Measurements from ENCODE around the gene BTBD9. TPM values are rescaled to one million over a fixed set of nuclear protein-coding genes. Genes with fewer than 3 reads are reported as not detected.

BTBD9 gene
- total RNA-seq, 5 donors from 2014 or later (not counting 1 experiment from before 2014, with no cell fraction given), result 29.3 to 67.7 (median 38.1) TPM

GRCh38 chr6:38173909-38174308, 465.8 kb downstream of the BTBD9 start:
- CTCF ChIA-PET, result no interaction called here
- Histone ChIP-seq H3K4me3 (ENCODE audit: control insufficient read depth in 1 of 2, extremely low read depth in 1 of 2, low read length in 1 of 2) (no peak overlapping the region), H3K4me1 (ENCODE audit: control insufficient read depth in 1 of 2, extremely low read depth in 1 of 2, insufficient read depth in 2 of 2, low read length in 2 of 2) (no peaks in the 10 kb centered on the region), H3K9me3 (no peaks in the 10 kb centered on the region), H3K27me3 (replicated peaks in 1 of 2; ENCODE audit: control insufficient read depth in 2 of 2, extremely low read depth in 1 of 2, insufficient read depth in 2 of 2, low read length in 1 of 2) (no peaks in the 10 kb centered on the region), H3K27ac (ENCODE audit: low read length) (no peak overlapping the region), H3K36me3 (ENCODE audit: control insufficient read depth in 2 of 2, extremely low read depth in 1 of 2, insufficient read depth in 1 of 2, low read length in 1 of 2) (no peaks in the 10 kb centered on the region)
- WGBS (ENCODE audit: insufficient coverage), result 95% methylated on average over 11 of the region's 11 CpGs
- POLR2A ChIA-PET, result no interaction called here
- Mint-ChIP-seq H3K4me1 (peaks cover 8 to 10% (median 8%) of the 10 kb centered on the region in 3 donors), H3K36me3 (peaks cover 32% of the 10 kb centered on the region), H3K9me3 (no peaks in the 10 kb centered on the region), H3K27me3 (no peaks in the 10 kb centered on the region), H3K4me3 (no peak overlapping the region), H3K27ac (no peak overlapping the region)
- DNase-seq, result no peak
- ATAC-seq (replicated peaks in 1 of 4), result no peak

GRCh38 chr6:38172739-38173410, 466.9 kb downstream of the BTBD9 start:
- Mint-ChIP-seq H3K9me3 (no peaks in the 10 kb centered on the region), H3K27me3 (no peaks in the 10 kb centered on the region), H3K27ac (no peak overlapping the region), H3K4me3 (no peak overlapping the region), H3K36me3 (peaks cover 32% of the 10 kb centered on the region), H3K4me1 (peaks cover 5 to 8% (median 6%) of the 10 kb centered on the region in 3 donors)
- DNase-seq (no peak), ATAC-seq (replicated peaks in 1 of 4) (no peak)
- Histone ChIP-seq H3K36me3 (ENCODE audit: control insufficient read depth in 2 of 2, extremely low read depth in 1 of 2, insufficient read depth in 1 of 2, low read length in 1 of 2) (no peaks in the 10 kb centered on the region), H3K4me3 (ENCODE audit: control insufficient read depth in 1 of 2, extremely low read depth in 1 of 2, low read length in 1 of 2) (no peak overlapping the region), H3K27me3 (replicated peaks in 1 of 2; ENCODE audit: control insufficient read depth in 2 of 2, extremely low read depth in 1 of 2, insufficient read depth in 2 of 2, low read length in 1 of 2) (no peaks in the 10 kb centered on the region), H3K9me3 (no peaks in the 10 kb centered on the region), H3K4me1 (ENCODE audit: control insufficient read depth in 1 of 2, extremely low read depth in 1 of 2, insufficient read depth in 2 of 2, low read length in 2 of 2) (no peaks in the 10 kb centered on the region), H3K27ac (ENCODE audit: low read length) (no peak overlapping the region)
- ChIA-PET POLR2A (no interaction called here), CTCF (no interaction called here)
- WGBS (ENCODE audit: insufficient coverage), result 88% methylated on average over 8 of the region's 15 CpGs

DNA sequence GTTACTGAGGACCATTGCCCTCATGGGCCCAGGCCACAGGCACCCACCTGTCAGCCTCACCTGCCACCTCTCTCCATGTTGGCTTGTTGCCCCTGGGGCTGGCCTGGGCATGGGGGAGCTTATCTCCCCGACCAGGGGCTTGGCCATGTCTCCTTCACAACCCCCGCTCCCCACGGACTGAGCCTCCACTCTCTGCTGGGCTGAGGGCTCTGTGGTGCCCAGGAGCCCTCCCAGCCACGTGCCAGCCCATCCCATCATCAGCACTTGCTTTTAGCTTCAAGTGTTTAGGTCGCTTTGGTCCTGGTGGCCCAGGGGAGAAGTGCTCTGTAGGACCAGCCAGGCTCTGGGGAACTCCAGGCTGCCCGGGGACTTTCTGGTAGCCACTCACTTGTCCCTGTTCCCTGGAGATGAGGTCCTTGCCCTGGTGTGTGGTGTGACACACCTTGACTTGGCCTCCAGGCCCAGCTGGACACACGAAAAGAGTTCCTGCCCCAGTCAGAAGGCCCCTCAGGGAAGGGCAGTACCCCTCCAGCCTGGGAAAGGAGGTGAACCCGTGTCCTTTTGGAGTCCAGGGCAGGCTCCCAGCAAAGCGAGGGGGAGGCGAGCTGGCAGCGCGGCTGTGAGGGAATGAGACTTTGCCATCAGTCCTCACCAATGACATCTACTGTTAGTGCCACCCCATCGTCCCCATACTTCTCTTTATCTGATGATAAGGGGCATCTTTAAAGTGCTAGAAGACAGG, 467.6 kb downstream of the BTBD9 start:
- H3K9me3 ChIP-seq, result no peaks in the 10 kb centered on the region
- Mint-ChIP-seq H3K4me3 (no peak overlapping the region), H3K4me1 (peaks cover 5 to 8% (median 5%) of the 10 kb centered on the region in 3 donors), H3K27me3 (no peaks in the 10 kb centered on the region), H3K36me3 (peaks cover 32% of the 10 kb centered on the region), H3K9me3 (no peaks in the 10 kb centered on the region), H3K27ac (no peak overlapping the region)
- 78% methylated on average over 4 of the region's 13 CpGs for WGBS (ENCODE audit: insufficient coverage)
- H3K4me1 ChIP-seq (ENCODE audit: control insufficient read depth in 1 of 2, extremely low read depth in 1 of 2, insufficient read depth in 2 of 2, low read length in 2 of 2), result no peaks in the 10 kb centered on the region
- H3K36me3 ChIP-seq (ENCODE audit: control insufficient read depth in 2 of 2, extremely low read depth in 1 of 2, insufficient read depth in 1 of 2, low read length in 1 of 2), result no peaks in the 10 kb centered on the region
- DNase-seq (no peak), ATAC-seq (replicated peaks in 1 of 4) (no peak)
- H3K27me3 ChIP-seq (replicated peaks in 1 of 2; ENCODE audit: control insufficient read depth in 2 of 2, extremely low read depth in 1 of 2, insufficient read depth in 2 of 2, low read length in 1 of 2), result no peaks in the 10 kb centered on the region
- POLR2A ChIA-PET, result interaction anchor here in 1 of 2 donors (0.6 kb wide), 1 partner anchor 22 kb away, joined by 3 read pairs; no protein-coding TSS in a partner anchor
- H3K27ac ChIP-seq (ENCODE audit: low read length), result no peak overlapping the region
- CTCF ChIA-PET, result no interaction called here
- no peak overlapping the region for H3K4me3 ChIP-seq (ENCODE audit: control insufficient read depth in 1 of 2, extremely low read depth in 1 of 2, low read length in 1 of 2)

DNA sequence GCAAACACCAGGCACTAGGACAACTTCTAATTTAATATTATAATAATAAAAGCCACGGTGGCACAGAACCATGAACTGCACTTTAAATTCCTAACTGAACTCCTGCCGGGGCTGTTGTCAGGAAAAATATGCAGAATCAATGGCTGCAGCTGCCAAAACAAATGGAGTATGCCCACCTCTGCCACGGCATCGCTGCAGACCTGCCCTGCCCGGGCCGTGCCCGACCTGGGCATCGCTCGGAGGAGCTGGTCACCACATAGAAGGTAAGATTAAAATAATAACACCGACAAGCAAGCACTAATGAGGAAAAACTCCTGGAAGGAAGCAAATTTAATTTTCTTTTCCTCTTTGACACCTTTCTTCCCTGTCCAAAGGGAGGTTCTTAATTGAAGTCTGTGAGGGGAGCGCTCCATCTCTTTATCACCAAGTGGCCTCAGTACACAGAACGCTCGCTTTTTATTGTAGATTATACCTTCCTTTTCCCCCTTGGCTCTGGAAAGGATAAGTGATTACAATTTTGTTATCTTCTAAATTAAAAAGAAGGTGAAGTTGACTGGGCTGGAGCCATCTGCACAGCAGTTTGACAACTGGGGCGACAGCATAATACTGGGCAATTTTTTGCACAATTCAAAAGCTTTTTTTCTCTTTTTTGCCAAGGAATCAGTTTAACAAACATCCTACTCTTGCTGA, 468.9 kb downstream of the BTBD9 start:
- H3K36me3 ChIP-seq (ENCODE audit: control insufficient read depth in 2 of 2, extremely low read depth in 1 of 2, insufficient read depth in 1 of 2, low read length in 1 of 2), result no peaks in the 10 kb centered on the region
- CTCF ChIA-PET, result no interaction called here
- no peak overlapping the region for H3K4me3 ChIP-seq (ENCODE audit: control insufficient read depth in 1 of 2, extremely low read depth in 1 of 2, low read length in 1 of 2)
- no peaks in the 10 kb centered on the region for H3K9me3 ChIP-seq
- H3K4me1 Mint-ChIP-seq, result peaks cover 5 to 8% (median 5%) of the 10 kb centered on the region in 3 donors
- H3K27me3 Mint-ChIP-seq, result no peaks in the 10 kb centered on the region
- H3K9me3 Mint-ChIP-seq, result no peaks in the 10 kb centered on the region
- no peaks in the 10 kb centered on the region for H3K27me3 ChIP-seq (replicated peaks in 1 of 2; ENCODE audit: control insufficient read depth in 2 of 2, extremely low read depth in 1 of 2, insufficient read depth in 2 of 2, low read length in 1 of 2)
- no peak overlapping the region for H3K27ac Mint-ChIP-seq
- POLR2A ChIA-PET, result no interaction called here
- 96% methylated on average over 3 of the region's 14 CpGs for WGBS (ENCODE audit: insufficient coverage)
- H3K27ac ChIP-seq (ENCODE audit: low read length), result no peak overlapping the region
- H3K36me3 Mint-ChIP-seq, result peaks cover 22% of the 10 kb centered on the region
- H3K4me3 Mint-ChIP-seq, result no peak overlapping the region
- no peak for DNase-seq
- H3K4me1 ChIP-seq (ENCODE audit: control insufficient read depth in 1 of 2, extremely low read depth in 1 of 2, insufficient read depth in 2 of 2, low read length in 2 of 2), result no peaks in the 10 kb centered on the region
- no peak for ATAC-seq (replicated peaks in 1 of 4)

GRCh38 chr6:38169977-38170526, 469.7 kb downstream of the BTBD9 start:
- Histone ChIP-seq H3K4me3 (ENCODE audit: control insufficient read depth in 1 of 2, extremely low read depth in 1 of 2, low read length in 1 of 2) (no peak overlapping the region), H3K36me3 (ENCODE audit: control insufficient read depth in 2 of 2, extremely low read depth in 1 of 2, insufficient read depth in 1 of 2, low read length in 1 of 2) (no peaks in the 10 kb centered on the region), H3K9me3 (no peaks in the 10 kb centered on the region), H3K4me1 (ENCODE audit: control insufficient read depth in 1 of 2, extremely low read depth in 1 of 2, insufficient read depth in 2 of 2, low read length in 2 of 2) (no peaks in the 10 kb centered on the region), H3K27me3 (replicated peaks in 1 of 2; ENCODE audit: control insufficient read depth in 2 of 2, extremely low read depth in 1 of 2, insufficient read depth in 2 of 2, low read length in 1 of 2) (no peaks in the 10 kb centered on the region), H3K27ac (ENCODE audit: low read length) (no peak overlapping the region)
- WGBS (ENCODE audit: insufficient coverage), result 94% methylated on average over 16 of the region's 19 CpGs
- no peaks in the 10 kb centered on the region for H3K27me3 Mint-ChIP-seq
- H3K4me3 Mint-ChIP-seq, result no peak overlapping the region
- POLR2A ChIA-PET, result no interaction called here
- peak overlapping the region in 1 of 2 donors; percentile 16 for H3K27ac Mint-ChIP-seq
- DNase-seq, result no peak
- CTCF ChIA-PET, result interaction anchor here in 1 of 2 donors (0.6 kb wide), 1 partner anchor 31 kb away, joined by 7 read pairs; no protein-coding TSS in a partner anchor
- no peak for ATAC-seq (replicated peaks in 1 of 4)
- no peaks in the 10 kb centered on the region for H3K9me3 Mint-ChIP-seq
- H3K36me3 Mint-ChIP-seq, result peaks cover 17% of the 10 kb centered on the region
- H3K4me1 Mint-ChIP-seq, result peaks cover 5 to 8% (median 5%) of the 10 kb centered on the region in 3 donors

DNA sequence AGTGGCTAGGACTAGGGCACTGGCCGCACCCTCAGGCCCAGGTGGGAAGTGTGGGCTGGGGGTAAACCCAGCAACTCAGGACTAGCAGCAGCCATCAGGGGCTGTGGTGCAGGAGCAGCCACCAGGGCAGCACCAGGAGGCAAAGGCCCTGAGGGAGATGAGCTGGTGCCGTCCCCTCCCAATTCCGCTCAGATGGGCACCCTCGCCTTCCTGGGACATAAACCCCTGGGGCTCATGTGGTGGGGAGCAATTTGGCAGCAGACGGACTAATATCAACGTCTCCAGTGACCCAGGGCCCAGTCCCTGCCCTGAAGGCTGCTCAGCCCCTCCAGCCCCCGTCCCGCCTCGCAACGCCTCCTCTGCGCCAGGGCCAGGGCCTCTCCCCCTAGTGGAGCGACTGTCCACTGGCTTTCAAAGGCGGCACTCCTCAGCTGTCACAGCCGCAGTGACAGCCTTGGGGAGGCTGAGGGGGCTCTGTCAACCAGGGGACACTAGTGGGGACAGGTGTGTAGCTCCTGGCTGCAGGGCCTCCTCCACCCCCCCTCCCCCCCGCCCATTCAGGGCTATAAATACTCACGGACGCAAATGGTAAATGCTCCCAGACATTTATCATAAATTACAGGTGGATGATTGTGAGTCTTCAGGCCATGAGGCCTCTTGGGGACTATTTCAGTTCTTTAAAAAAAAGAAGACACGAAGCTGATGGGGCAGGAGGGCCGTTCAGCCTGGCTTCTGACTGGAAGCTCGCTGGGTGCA, 470.3 kb downstream of the BTBD9 start:
- no peaks in the 10 kb centered on the region for H3K4me1 ChIP-seq (ENCODE audit: control insufficient read depth in 1 of 2, extremely low read depth in 1 of 2, insufficient read depth in 2 of 2, low read length in 2 of 2)
- Mint-ChIP-seq H3K27me3 (no peaks in the 10 kb centered on the region), H3K27ac (peak overlapping the region in 1 of 2 donors; percentile 16), H3K4me3 (no peak overlapping the region), H3K9me3 (no peaks in the 10 kb centered on the region), H3K4me1 (peaks cover 5 to 8% (median 5%) of the 10 kb centered on the region in 3 donors), H3K36me3 (peaks cover 13% of the 10 kb centered on the region)
- DNase-seq (no peak), ATAC-seq (replicated peaks in 1 of 4) (no peak)
- H3K36me3 ChIP-seq (ENCODE audit: control insufficient read depth in 2 of 2, extremely low read depth in 1 of 2, insufficient read depth in 1 of 2, low read length in 1 of 2), result no peaks in the 10 kb centered on the region
- no peaks in the 10 kb centered on the region for H3K27me3 ChIP-seq (replicated peaks in 1 of 2; ENCODE audit: control insufficient read depth in 2 of 2, extremely low read depth in 1 of 2, insufficient read depth in 2 of 2, low read length in 1 of 2)
- WGBS (ENCODE audit: insufficient coverage), result 91% methylated on average over 10 of the region's 20 CpGs
- no peak overlapping the region for H3K27ac ChIP-seq (ENCODE audit: low read length)
- H3K9me3 ChIP-seq, result no peaks in the 10 kb centered on the region
- H3K4me3 ChIP-seq (ENCODE audit: control insufficient read depth in 1 of 2, extremely low read depth in 1 of 2, low read length in 1 of 2), result no peak overlapping the region
- POLR2A ChIA-PET, result no interaction called here
- CTCF ChIA-PET, result interaction anchor here in 1 of 2 donors (0.6 kb wide), 1 partner anchor 32 kb away, joined by 7 read pairs; no protein-coding TSS in a partner anchor

All from T-cell (primary cell).